SHP77 (cell line): ENCODE measurements around the gene PML.
A peak's percentile ranks its signal among the peaks of the same experiment; 100 is the strongest.
"Not testable (repeated sequence)": the region's sequence is repeated elsewhere in the genome, so short reads cannot be mapped to it uniquely, and the experiment has no call there.

Experiments used
- DNase-seq, 2 experiments: peaks; one replicate each; lab custom pipeline; 2025; lab: John Stamatoyannopoulos, UW

The PML gene

DNA sequence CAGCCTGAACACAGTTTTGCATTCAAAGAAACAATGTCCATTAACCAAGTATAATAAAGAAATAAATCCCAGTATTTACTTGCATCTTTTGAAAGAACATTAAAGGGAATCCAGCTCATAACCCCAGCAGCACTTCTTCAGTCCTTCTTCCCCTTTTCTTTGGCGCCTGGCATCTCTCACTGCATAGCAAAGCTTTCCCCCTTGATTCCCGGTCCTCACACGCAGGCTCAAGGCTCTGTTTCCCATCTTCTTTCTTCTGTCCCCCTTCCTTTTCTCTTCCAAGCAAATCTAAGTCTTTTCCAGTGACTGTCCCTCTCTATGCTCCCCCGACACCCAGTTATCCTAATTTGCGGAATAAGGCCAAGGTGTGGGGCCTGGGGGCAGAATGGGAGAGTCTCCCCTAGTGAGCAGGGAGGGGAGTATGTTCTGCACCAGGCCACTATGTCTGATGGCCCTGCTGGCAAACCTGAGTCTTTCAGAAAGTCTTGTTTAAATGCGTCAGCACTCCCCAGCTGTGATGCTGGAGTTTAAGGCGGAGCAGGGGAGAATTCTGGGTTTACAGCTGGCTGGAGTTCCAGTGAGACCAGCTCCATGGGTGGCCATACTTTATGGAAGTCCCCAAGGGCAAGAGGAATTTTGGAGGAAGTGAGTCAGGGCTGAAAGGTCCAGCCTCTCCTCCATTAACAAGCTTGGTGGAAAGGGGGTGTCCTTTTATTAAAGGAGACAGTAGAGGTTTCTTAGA, 45.8 kb downstream of the PML start:
- DNase-seq = no peak

- no peak for DNase-seq
Measured at GRCh38 chr15:74041311-74041756, 46.8 kb downstream of the PML start.

GRCh38 chr15:74041777-74042435, 47.4 kb downstream of the PML start:
- DNase-seq = no peak

DNA sequence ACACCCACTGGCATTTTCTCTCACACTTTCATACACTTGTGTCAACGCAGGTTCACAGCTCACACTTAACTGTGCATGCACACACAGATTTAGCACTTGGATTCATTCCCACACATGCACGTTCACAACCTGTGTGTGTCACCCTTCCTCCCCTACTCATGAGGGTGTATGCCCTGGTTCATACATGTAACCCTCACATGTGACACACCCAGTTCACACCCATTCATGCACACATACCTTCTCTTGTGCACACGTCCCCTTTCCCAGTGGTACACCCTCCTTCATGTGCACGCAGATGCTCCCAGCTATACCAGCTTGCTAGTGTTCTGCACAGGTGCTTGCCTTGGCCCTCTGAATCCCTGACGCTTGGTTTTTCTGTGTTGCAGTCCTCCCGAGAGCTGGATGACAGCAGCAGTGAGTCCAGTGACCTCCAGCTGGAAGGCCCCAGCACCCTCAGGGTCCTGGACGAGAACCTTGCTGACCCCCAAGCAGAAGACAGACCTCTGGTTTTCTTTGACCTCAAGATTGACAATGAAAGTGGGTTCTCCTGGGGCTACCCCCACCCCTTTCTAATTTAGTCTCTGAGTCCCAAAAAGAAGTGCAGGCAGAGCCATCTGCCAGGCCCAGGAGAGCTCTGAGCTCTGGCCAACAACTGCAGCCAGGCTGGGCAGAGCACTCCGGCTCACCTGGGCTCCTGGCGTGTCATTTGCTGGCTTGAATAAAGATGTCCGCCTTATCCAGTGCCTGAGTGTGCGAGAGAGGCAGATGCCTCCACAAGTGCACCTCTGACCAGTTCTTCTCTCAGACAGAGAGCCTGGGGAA, 48.3 kb downstream of the PML start:
- DNase-seq = no peak

DNA sequence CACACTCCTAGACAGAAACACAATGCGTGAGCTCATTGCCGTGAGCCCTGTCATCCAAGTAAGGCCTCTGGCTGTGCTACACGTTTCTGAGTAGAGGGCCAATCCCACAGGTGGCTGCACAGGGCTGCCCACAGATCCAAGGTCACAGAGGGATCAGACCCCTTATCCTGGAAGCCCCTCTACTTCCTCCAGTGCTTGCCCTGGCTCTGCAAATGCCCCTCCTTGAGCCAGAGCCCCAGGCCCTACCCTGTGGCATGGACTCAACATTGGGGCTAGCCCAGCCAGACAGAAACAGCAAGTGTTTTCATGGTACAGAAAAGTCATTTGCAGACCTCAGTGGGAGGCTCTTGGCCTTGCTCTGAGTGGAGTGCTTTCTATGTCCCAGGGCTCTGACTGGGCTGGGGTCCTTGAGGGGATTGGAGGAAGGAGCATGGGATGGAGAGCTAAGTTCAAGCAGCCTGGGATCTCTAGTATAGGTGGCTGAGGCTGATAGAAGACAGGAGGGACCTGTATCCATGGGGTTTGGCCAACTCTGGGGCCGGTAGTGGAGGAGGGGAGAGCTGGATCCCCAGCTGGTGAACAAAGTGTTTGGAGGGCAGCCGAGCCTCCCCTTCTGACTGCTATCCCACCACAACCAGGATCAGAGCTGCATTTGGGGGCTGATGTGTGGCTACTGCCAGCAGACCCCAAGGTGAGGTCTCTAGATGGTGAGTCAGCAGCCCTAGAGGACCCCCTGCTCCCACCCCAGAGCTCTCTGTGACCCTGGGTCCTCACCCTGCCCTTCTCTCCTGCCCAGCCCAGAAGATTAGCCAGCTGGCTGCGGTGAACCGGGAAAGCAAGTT, 49.1 kb downstream of the PML start:
- no peak for DNase-seq

DNA sequence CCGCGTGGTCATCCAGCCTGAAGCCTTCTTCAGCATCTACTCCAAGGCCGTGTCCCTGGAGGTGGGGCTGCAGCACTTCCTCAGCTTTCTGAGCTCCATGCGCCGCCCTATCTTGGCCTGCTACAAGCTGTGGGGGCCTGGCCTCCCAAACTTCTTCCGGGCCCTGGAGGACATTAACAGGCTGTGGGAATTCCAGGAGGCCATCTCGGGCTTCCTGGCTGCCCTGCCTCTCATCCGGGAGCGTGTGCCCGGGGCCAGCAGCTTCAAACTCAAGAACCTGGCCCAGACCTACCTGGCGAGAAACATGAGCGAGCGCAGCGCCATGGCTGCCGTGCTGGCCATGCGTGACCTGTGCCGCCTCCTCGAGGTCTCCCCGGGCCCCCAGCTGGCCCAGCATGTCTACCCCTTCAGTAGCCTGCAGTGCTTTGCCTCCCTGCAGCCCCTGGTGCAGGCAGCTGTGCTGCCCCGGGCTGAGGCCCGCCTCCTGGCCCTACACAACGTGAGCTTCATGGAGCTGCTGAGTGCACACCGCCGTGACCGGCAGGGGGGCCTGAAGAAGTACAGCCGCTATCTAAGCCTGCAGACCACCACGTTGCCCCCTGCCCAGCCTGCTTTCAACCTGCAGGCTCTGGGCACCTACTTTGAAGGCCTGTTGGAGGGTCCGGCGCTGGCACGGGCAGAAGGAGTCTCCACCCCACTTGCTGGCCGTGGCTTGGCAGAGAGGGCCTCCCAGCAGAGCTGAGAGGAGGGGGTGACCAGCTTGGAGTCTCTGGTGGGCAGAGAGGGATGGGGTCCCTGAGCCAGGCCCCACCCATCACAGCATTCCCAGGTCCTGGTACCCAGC, 50.0 kb downstream of the PML start:
- DNase-seq = no peak

DNA sequence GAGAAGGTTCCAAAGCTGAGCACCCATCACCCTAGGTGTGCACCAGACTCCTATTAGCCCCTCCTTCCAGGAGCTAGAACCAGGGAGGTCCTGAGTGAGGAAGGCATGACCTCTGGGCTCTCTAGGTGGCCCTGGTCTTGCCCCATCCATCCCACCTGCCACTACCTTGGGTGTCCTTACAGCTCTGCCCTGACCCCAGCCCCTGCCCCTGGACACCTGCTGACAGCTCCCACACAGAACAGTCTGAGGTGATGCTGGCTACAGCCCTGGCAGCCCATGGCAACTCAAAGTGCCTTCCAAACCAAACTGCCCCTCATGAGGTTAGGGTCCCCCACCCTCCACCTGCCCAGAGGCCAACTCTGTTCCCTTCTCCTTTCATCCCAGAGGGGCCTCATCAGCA, 50.7 kb downstream of the PML start:
- DNase-seq = no peak

DNA sequence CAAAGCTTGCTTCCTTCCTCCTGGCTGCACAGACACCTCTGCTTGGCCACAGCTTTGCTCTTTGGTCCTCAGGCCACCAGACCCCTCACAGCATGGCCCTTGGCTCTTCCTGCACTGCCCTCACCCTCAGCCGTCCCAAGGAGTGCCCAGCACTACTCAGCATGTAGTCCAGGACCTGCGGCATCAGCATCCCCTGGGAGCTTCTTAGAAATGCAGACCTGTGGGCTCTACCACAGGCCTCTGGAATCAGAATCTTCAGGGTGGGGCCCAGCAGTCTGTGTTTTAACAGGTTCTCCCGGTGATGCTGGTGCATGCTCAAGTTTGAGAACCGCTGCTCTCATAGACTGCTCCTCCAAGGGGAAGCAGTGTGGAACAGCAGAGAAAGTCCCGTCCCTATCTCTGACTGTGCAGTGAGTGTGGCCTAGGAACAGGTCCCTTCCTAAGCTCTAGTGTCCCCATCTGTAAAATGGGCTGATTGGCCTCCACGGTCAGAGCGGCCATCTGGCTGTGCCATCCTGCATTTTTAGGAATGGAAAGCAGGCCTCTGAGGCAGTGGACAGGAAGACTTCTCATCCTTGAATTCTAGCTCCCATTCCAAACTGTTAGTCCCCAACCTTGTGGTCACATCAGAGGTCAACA, 51.2 kb downstream of the PML start:
- DNase-seq = no peak

DNA sequence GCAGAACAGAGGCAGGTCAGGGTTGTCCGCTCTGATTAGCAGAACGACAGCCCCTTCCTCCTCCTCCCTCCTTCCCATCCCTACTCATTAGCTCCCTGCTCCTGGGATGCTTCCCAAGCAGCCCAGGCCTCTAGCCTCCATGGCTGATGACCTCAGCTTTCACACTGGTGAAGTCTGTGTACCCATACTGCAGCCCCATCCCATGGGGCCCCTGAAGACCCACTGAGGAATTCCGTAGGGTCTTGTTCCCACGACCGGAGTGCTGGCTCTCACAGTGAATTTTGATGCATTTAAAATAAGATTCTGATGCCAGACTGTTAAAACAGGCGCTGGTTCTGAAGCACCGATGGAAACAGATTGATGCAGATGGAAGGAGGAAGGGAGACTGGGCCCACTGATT, 51.8 kb downstream of the PML start:
- no peak for DNase-seq

- DNase-seq = no peak
Measured at GRCh38 chr15:74050127-74050526, 55.6 kb downstream of the PML start.

- no peak for DNase-seq
Measured at GRCh38 chr15:74050556-74051234, 56.2 kb downstream of the PML start.

DNA sequence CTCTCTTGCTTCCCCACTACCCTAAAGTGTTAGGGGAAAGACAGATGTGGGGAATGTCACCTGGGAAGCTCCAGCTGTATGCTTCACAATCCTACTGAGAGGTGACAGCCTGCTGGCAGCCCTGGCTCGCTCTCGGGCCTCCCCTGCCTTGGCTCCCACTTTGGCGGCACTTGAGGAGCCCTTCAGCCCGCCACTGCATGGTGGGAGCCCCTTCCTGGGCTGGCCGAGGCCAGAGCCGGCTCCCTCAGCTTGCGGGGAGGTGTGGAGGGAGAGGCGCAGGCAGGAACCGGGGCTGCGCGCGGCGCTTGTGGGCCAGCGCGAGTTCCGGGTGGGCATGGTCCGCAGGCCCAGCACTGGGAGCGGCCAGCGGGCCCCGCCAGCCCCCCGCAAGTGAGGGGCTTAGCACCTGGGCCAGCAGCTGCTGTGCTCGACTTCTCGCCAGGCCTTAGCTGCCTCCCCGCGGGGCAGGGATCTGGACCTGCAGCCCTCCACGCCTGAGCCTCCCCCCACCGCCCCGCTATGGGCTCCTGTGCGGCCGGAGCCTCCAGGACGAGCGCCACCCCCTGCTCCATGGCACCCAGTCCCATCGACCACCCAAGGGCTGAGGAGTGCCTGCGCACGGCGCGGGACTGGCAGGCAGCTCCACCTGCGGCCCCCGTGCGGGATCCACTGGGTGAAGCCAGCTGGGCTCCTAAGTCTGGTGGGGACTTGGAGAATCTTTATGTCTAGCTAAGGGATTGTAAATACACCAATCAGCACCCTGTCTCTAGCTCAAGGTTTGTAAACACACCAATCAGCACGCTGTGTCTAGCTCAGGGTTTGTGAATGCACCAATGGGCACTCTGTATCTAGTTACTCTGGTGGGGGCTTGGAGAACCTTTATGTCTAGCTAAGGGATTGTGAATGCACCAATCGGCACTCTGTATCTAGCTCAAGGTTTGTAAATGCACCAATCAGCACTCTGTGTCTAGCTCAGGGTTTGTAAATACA, 58.0 kb downstream of the PML start:
- DNase-seq = not testable (repeated sequence)

DNA sequence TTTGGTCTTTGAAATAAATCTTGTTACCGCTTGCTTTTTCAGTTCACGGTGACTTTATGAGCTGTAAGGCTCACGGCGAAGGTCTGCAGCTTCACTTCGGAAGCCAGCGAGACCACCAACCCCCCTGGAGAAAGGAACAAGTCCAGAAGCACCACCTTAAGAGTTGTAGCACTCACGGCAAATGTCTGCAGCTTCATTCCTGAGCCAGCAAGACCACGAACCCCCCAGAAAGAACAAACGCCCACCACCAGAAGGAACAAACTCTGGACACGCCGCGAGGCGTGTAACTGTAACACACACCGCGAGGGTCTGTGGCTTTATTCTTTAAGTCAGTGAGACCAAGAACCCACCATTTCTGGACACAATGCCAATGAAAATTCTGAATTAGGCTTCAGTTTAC, 59.0 kb downstream of the PML start:
- DNase-seq = no peak

- peak; percentile 55 to 60 for DNase-seq
Measured at GRCh38 chr15:74053941-74054529, 59.5 kb downstream of the PML start.

DNA sequence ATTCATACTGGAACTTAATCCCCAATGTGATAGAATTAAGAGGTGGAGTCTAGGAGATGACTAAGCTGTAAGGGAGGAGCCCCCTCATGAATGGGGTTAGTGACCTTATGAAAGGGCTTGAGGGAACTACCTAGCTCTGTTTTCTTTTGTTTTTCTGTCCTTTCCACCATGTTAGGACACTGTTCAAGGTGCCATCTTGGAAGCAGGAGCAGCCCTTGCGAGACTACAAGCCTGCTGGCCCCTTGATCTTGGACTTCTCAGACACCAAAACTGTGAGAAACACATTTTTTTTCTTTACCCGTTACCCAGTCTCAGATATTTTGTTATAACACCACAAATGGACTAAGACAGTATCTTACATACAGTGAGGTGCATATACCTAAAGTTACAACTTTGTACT, 61.3 kb downstream of the PML start:
- no peak for DNase-seq

DNA sequence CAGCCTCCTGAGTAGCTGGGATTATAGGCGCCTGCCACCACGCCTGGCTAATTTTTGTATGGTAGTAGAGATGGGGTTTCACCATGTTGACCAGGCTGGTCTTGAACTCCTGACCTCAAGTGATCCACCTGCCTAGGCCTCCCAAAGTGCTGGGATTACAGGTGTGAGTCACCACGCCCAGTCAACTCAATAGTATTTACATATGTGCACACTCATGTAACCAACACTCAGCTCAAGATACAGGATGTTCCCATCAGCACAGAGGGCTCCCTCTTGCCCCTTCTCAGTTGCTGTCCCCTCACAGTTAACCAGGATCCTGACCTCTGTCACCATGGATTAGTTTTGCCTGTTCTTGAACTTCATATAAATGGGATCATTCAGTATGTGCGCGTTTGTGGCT, 61.8 kb downstream of the PML start:
- DNase-seq = not testable (repeated sequence)

- DNase-seq = not testable (repeated sequence)
Measured at GRCh38 chr15:74059050-74059833, 64.7 kb downstream of the PML start.
